GM12878 (cell line): ENCODE measurements around the gene CYSRT1. TPM values are rescaled to one million over a fixed set of nuclear protein-coding genes. Genes with fewer than 3 reads are reported as not detected.
"Not testable (repeated sequence)": the region's sequence is repeated elsewhere in the genome, so short reads cannot be mapped to it uniquely, and the experiment has no call there.

Experiments
- ATAC-seq: fragments of 200-7000 bp; cut with Tn5 transposase; 3 replicates; pipeline ENCODE4 v1.9.1; 2020; ENCODE audit warnings: mild to moderate bottlenecking, moderate library complexity
- BruUV-seq: library from RNA; stranded (reverse); fragments of 400-500 nt; replicated peaks from 2 replicates; lab custom pipeline; 2021; lab: Mats Ljungman, UMichigan
- CTCF ChIA-PET: fragments of 300-600 bp; sonication (Branson Sonifier 250); formaldehyde crosslinking; extraction: SDS; loops from one replicate; lab custom pipeline; 2021; ENCODE audit warnings: inconsistent platforms; lab: Yijun Ruan, JAX
- POLR2A ChIA-PET: fragments of 350-600 bp; formaldehyde crosslinking; extraction: SDS; loops from one replicate; lab custom pipeline; 2021; ENCODE audit warnings: inconsistent platforms; lab: Charles Lee
- RAD21 ChIA-PET: fragments of 300-600 bp; sonication (Branson Sonifier 250); formaldehyde crosslinking; loops from one replicate; lab custom pipeline; 2023; ENCODE audit warnings: antibody characterized with exemption; ENCODE audit not compliant: unreplicated experiment; lab: Charles Lee
- SMC1A ChIA-PET: fragments of 300-600 bp; sonication (Branson Sonifier 250); formaldehyde crosslinking; loops from one replicate; lab custom pipeline; 2023; ENCODE audit not compliant: unreplicated experiment, uncharacterized antibody; lab: Charles Lee
- DNase-seq: peaks from one replicate; pipeline ENCODE4 v3.0.0-alpha.2; 2011; ENCODE audit warnings: low read depth, low spot score
- FAIRE-seq: peaks from 3 replicates; lab custom pipeline; 2011; peaks lifted over from hg19 to GRCh38; lab: Jason Lieb, UNC
- H2AFZ ChIP-seq: 2 replicates; pipeline ENCODE4 v1.6.0; 2011; ENCODE audit warnings: low read depth, low read length, control low read depth; ENCODE audit not compliant: control insufficient read depth
- H3K27ac ChIP-seq: 2 replicates; pipeline ENCODE4 v1.5.1; 2011; ENCODE audit warnings: control low read depth; ENCODE audit not compliant: control insufficient read depth, insufficient read depth
- H3K27me3 ChIP-seq, 2 experiments: replicated peaks in 1 of 2; 2 replicates each; pipeline versions ENCODE4 v1.6.0 to v1.6.1; 2011; ENCODE audit warnings: low read length in 1 of 2; ENCODE audit not compliant: control insufficient read depth in 2 of 2, insufficient read depth in 2 of 2
- H3K36me3 ChIP-seq, 2 experiments: 2 replicates each; pipeline ENCODE4 v1.5.1; 2011; ENCODE audit warnings: low read length in 1 of 2; ENCODE audit not compliant: control insufficient read depth in 2 of 2, insufficient read depth in 2 of 2
- H3K4me1 ChIP-seq: 2 replicates; pipeline ENCODE4 v1.6.1; 2011; ENCODE audit warnings: mild to moderate bottlenecking, low read length, moderate library complexity, mixed read lengths; ENCODE audit not compliant: control insufficient read depth, insufficient read depth
- H3K4me2 ChIP-seq: 2 replicates; pipeline ENCODE4 v1.6.0; 2011; ENCODE audit warnings: control low read depth; ENCODE audit not compliant: control insufficient read depth, insufficient read depth
- H3K4me3 ChIP-seq: fragments of 200-600 bp; sonication (generic); 2 replicates; pipeline ENCODE4 v1.5.1; 2016
- H3K79me2 ChIP-seq: 2 replicates; pipeline ENCODE4 v1.6.0; 2011; ENCODE audit warnings: low read length; ENCODE audit not compliant: control insufficient read depth, insufficient read depth
- H3K9ac ChIP-seq: 2 replicates; pipeline ENCODE4 v1.8.0; 2011; ENCODE audit warnings: low read length, control low read depth, mixed read lengths; ENCODE audit not compliant: control insufficient read depth, insufficient read depth
- H3K9me3 ChIP-seq: replicated peaks from 3 replicates; pipeline ENCODE4 v1.5.1; 2011; ENCODE audit warnings: mild to moderate bottlenecking, low read length; ENCODE audit not compliant: control insufficient read depth, insufficient read depth
- H4K20me1 ChIP-seq: 2 replicates; pipeline ENCODE4 v1.6.0; 2011; ENCODE audit not compliant: control insufficient read depth, insufficient read depth
- CTCF ChIP-seq, 3 experiments: IDR thresholded peaks in 2 of 3; conservative IDR thresholded peaks in 1 of 3; 2 replicates each; pipeline ENCODE4 v1.5.1; 2011; ENCODE audit warnings: low read depth in 3 of 3, low read length in 3 of 3, mild to moderate bottlenecking in 3 of 3, control low read depth in 2 of 3, moderate library complexity in 2 of 3, inconsistent platforms in 1 of 3, mixed read lengths in 1 of 3; ENCODE audit not compliant: control insufficient read depth in 2 of 3, insufficient read depth in 1 of 3; ENCODE audit errors: extremely low read depth in 1 of 3
- IKZF1 ChIP-seq: fragments of 450-650 bp; conservative IDR thresholded peaks from 2 replicates; pipeline ENCODE4 v1.6.1; 2017; ENCODE audit warnings: antibody characterized with exemption, mild to moderate bottlenecking
- ZBTB33 ChIP-seq: fragments of 450-650 bp; IDR thresholded peaks from 2 replicates; pipeline ENCODE4 v1.6.1; 2017; ENCODE audit warnings: mild to moderate bottlenecking
- WGBS: methylation state at CpG from one replicate; pipeline ENCODE4 v1.1.6; 2016; ENCODE audit warnings: low lambda C conversion rate; ENCODE audit not compliant: insufficient replicate concordance, insufficient coverage; ENCODE audit errors: missing lambda C conversion rate; 5-methylcytosine and 5-hydroxymethylcytosine counted together
- in situ Hi-C: fragments of 300-500 bp; cut with MboI; formaldehyde crosslinking; loops from 9 replicates; pipeline ENCODE4 v1.14.3; 2018; ENCODE audit warnings: mixed read lengths
- intact Hi-C: fragments of 100-400 bp; cut with micrococcal nuclease; formaldehyde crosslinking; loops from one replicate; pipeline ENCODE4 v1.14.2; 2022; ENCODE audit not compliant: unreplicated experiment
- polyA plus RNA-seq, 11 experiments: library from polyadenylated mRNA; depleted of rRNA in 4 of 11; unstranded in 6 of 11; stranded (reverse) in 5 of 11; fragments of >200 nt; fragmentation: Nextera tagmentation in 4 of 11; fragmentation: Illumina TruSeq in 1 of 11; extraction: Ambion mirVana in 4 of 11; extraction: Trizol in 1 of 11; gene quantifications; 1 replicate in 1 of 11; 2 replicates in 10 of 11; pipeline versions ENCODE4 v1.2.1 to v1.2.3, GENCODE V29; 2011 to 2016; ENCODE audit warnings: inconsistent platforms in 2 of 11, missing spikeins in 2 of 11, low read depth in 1 of 11
- total RNA-seq, 4 experiments: library from RNA; depleted of rRNA in 3 of 4; stranded (reverse); fragments of >200 nt in 3 of 4; fragmentation: Illumina TruSeq in 1 of 4; extraction: Trizol in 1 of 4; gene quantifications; 2 replicates each; pipeline versions ENCODE4 v1.2.1 to v1.2.3, GENCODE V29; 2013 to 2021

Gene CYSRT1
- total and polyA plus RNA-seq, 10 of the 15 experiments (the other 5 are each of a cell fraction or from before 2014, with no cell fraction given): 0.24 to 3.6 (median 0.97) TPM; not detected in 1

GRCh38 chr9:137262173-137262908 is 37.4 kb downstream of the CYSRT1 start:
- BruUV-seq, FAIRE-seq, H4K20me1 ChIP-seq, intact Hi-C loops, H3K4me1 ChIP-seq, ATAC-seq, in situ Hi-C loops, H3K9ac ChIP-seq, H3K79me2 ChIP-seq, H3K4me3 ChIP-seq, H3K27ac ChIP-seq, H3K4me2 ChIP-seq, H3K9me3 ChIP-seq, H3K27me3 ChIP-seq, DNase-seq, H2AFZ ChIP-seq: not testable (repeated sequence)
- WGBS: 73% methylated on average over 15 of the region's 15 CpGs
- ChIA-PET SMC1A (interaction anchor here (1.2 to 1.4 kb wide), 2 partner anchors 26 to 73 kb away, joined by 3 to 5 read pairs; no protein-coding TSS in a partner anchor), CTCF (interaction anchor here (0.6 to 2.2 kb wide), 6 partner anchors 11 to 67 kb away, joined by 3 to 24 read pairs (median 4); partner anchors contain the start of genes TOR4A and TUBB4B), POLR2A (interaction anchor here (0.6 to 1.1 kb wide), 2 partner anchors 14 to 22 kb away, joined by 3 to 4 read pairs; partner anchors contain the start of gene TUBB4B), RAD21 (interaction anchor here (0.8 to 1.7 kb wide), 4 partner anchors 15 to 146 kb away, joined by 4 to 6 read pairs (median 4); partner anchors contain the start of gene TOR4A)
- peaks cover 8 to 11% of the 10 kb centered on the region in 2 experiments for H3K36me3 ChIP-seq
- TF ChIP-seq ZBTB33 (peak; percentile 93), IKZF1 (0 out of 2 replicates have a peak, but pooled peaks have one; percentile 16), CTCF (IDR thresholded peaks at IDR 0.05 in 2 of 3, conservative IDR thresholded peaks at IDR 0.05 in 1 of 3; ENCODE audit: control insufficient read depth in 2 of 3, extremely low read depth in 1 of 3, insufficient read depth in 1 of 3, low read depth in 3 of 3, low read length in 3 of 3) (peak in 2 of 3 experiments; percentile 16 to 46; a peak in 3 of 6 replicates)
